ENCODE results near the gene ELL2. TPM values are rescaled to one million over a fixed set of nuclear protein-coding genes. Genes with fewer than 3 reads are reported as not detected.

ELL2 gene
- total and polyA plus RNA-seq, 2 donors (not counting 1 experiment from before 2014, with no cell fraction given) = 7.2 to 27.0 TPM

- Histone ChIP-seq H3K4me3 (ENCODE audit: control extremely low read depth in 1 of 5, extremely low read depth in 1 of 5, insufficient read depth in 1 of 5, low read depth in 2 of 5, low read length in 4 of 5) (no peak overlapping the region), H3K4me2 (replicated peaks; ENCODE audit: low read depth, low read length, poor library complexity, severe bottlenecking) (peak overlapping the region; percentile 46), H3K27ac (ENCODE audit: low read length in 2 of 2) (no peak overlapping the region), H3K27me3 (replicated peaks in 1 of 4; ENCODE audit: control extremely low read depth in 1 of 4, control insufficient read depth in 3 of 4, insufficient read depth in 4 of 4, low read length in 3 of 4) (no peaks in the 10 kb centered on the region), H3K79me2 (ENCODE audit: control insufficient read depth, insufficient read depth, low read length) (no peaks in the 10 kb centered on the region), H3K9ac (ENCODE audit: low read length) (no peak overlapping the region), H3K36me3 (replicated peaks in 1 of 2; ENCODE audit: control extremely low read depth in 1 of 2, control insufficient read depth in 1 of 2, extremely low read depth in 1 of 2, insufficient read depth in 2 of 2, low read length in 1 of 2) (peaks cover 2 to 4% of the 10 kb centered on the region in 2 experiments), H3K9me3 (ENCODE audit: control extremely low read depth in 1 of 3, control insufficient read depth in 2 of 3, insufficient read depth in 1 of 3, low read length in 2 of 3) (no peaks in the 10 kb centered on the region), H2AFZ (ENCODE audit: insufficient read depth, low read depth, low read length, poor library complexity, severe bottlenecking) (no peak overlapping the region), H3K4me1 (ENCODE audit: control insufficient read depth in 2 of 2, insufficient read depth in 2 of 2, low read length in 2 of 2) (peaks cover 6 to 16% of the 10 kb centered on the region in 2 donors), H4K20me1 (ENCODE audit: control insufficient read depth, insufficient read depth, low read length, poor library complexity, severe bottlenecking) (no peaks in the 10 kb centered on the region)
- no CpG with 5 or more reads among the region's 4 CpGs for WGBS (ENCODE audit: insufficient coverage)
- peaks cover 18% of the 10 kb centered on the region for H3K4me1 Mint-ChIP-seq
- no peaks in the 10 kb centered on the region for H3K9me3 Mint-ChIP-seq (ENCODE audit: insufficient read depth)
- no peak overlapping the region for H3K27ac Mint-ChIP-seq
- ChIA-PET POLR2A (no interaction called here), CTCF (interaction anchor here (1.2 to 1.6 kb wide), 2 partner anchors 9 to 452 kb away, joined by 4 to 5 read pairs; no protein-coding TSS in a partner anchor)
- H3K27me3 Mint-ChIP-seq = no peaks in the 10 kb centered on the region
- intact Hi-C loops (cut with micrococcal nuclease) = no loop called here
- peak; percentile 17 for ATAC-seq (ENCODE audit: low read depth)
- peak overlapping the region; percentile 66 for H3K4me3 Mint-ChIP-seq
- DNase-seq = peak; percentile 40
- no peak for TF ChIP-seq EZH2 (IDR thresholded peaks at IDR 0.05; ENCODE audit: borderline replicate concordance, insufficient read depth, low read depth, low read length, poor library complexity, severe bottlenecking)
- TF ChIP-seq CTCF (IDR thresholded peaks at IDR 0.05) = no peak
Observed at GRCh38 chr5:95884017-95884325, 77.7 kb downstream of the ELL2 start.

- Histone ChIP-seq H3K9me3 (ENCODE audit: control extremely low read depth in 1 of 3, control insufficient read depth in 2 of 3, insufficient read depth in 1 of 3, low read length in 2 of 3) (no peaks in the 10 kb centered on the region), H3K4me2 (replicated peaks; ENCODE audit: low read depth, low read length, poor library complexity, severe bottlenecking) (peak overlapping the region; percentile 46), H3K36me3 (replicated peaks in 1 of 2; ENCODE audit: control extremely low read depth in 1 of 2, control insufficient read depth in 1 of 2, extremely low read depth in 1 of 2, insufficient read depth in 2 of 2, low read length in 1 of 2) (no peaks in the 10 kb centered on the region), H3K4me1 (ENCODE audit: control insufficient read depth in 2 of 2, insufficient read depth in 2 of 2, low read length in 2 of 2) (peaks cover 6 to 16% of the 10 kb centered on the region in 2 donors), H3K79me2 (ENCODE audit: control insufficient read depth, insufficient read depth, low read length) (no peaks in the 10 kb centered on the region), H3K9ac (ENCODE audit: low read length) (no peak overlapping the region), H2AFZ (ENCODE audit: insufficient read depth, low read depth, low read length, poor library complexity, severe bottlenecking) (no peak overlapping the region), H3K4me3 (ENCODE audit: control extremely low read depth in 1 of 5, extremely low read depth in 1 of 5, insufficient read depth in 1 of 5, low read depth in 2 of 5, low read length in 4 of 5) (no peak overlapping the region), H3K27me3 (replicated peaks in 1 of 4; ENCODE audit: control extremely low read depth in 1 of 4, control insufficient read depth in 3 of 4, insufficient read depth in 4 of 4, low read length in 3 of 4) (no peaks in the 10 kb centered on the region), H4K20me1 (ENCODE audit: control insufficient read depth, insufficient read depth, low read length, poor library complexity, severe bottlenecking) (no peaks in the 10 kb centered on the region), H3K27ac (ENCODE audit: low read length in 2 of 2) (no peak overlapping the region)
- H3K4me3 Mint-ChIP-seq = peak overlapping the region; percentile 66
- no CpG with 5 or more reads among the region's 4 CpGs for WGBS (ENCODE audit: insufficient coverage)
- peak overlapping the region; percentile 3 for H3K27ac Mint-ChIP-seq
- H3K27me3 Mint-ChIP-seq = no peaks in the 10 kb centered on the region
- no peaks in the 10 kb centered on the region for H3K9me3 Mint-ChIP-seq (ENCODE audit: insufficient read depth)
- TF ChIP-seq CTCF (IDR thresholded peaks at IDR 0.05) (no peak), EZH2 (IDR thresholded peaks at IDR 0.05; ENCODE audit: borderline replicate concordance, insufficient read depth, low read depth, low read length, poor library complexity, severe bottlenecking) (no peak)
- intact Hi-C loops (cut with micrococcal nuclease) = no loop called here
- ChIA-PET POLR2A (no interaction called here), CTCF (interaction anchor here (1.2 to 1.6 kb wide), 2 partner anchors 9 to 452 kb away, joined by 4 to 5 read pairs; no protein-coding TSS in a partner anchor)
- ATAC-seq (ENCODE audit: low read depth) (no peak), DNase-seq (peak; percentile 31)
- H3K4me1 Mint-ChIP-seq = peaks cover 18% of the 10 kb centered on the region
Observed at GRCh38 chr5:95883185-95884016, 78.2 kb downstream of the ELL2 start.
